Measurements from ENCODE around the gene ERG. TPM values are rescaled to one million over a fixed set of nuclear protein-coding genes. Genes with fewer than 3 reads are reported as not detected.

Gene ERG
- total and polyA plus RNA-seq, 2 experiments from 2014 or later: 0.14 to 0.44 TPM

DNA sequence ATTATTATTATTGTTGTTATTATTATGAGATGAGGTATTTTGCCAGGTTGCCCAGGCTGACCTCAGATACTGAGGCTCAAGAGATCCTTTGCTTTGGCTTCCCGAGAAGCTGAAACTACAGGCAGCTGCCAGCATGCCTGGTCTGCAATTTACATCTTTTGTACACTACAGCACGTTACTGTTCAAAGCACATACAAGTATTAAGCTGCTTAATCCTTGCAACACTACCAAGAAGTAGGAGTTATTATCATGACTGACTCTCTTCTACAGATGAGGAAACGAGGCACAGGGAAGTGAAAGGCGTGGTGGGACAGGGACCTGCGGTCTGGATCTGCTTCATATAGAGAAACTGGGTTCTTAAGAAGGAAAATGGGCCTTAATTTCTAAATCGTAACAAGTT, 11.6 kb downstream of the ERG start:
- no peaks in the 10 kb centered on the region for H3K36me3 ChIP-seq (ENCODE audit: insufficient read depth)
- H3K4me2 ChIP-seq: no peak overlapping the region
- Mint-ChIP-seq H3K4me3 (no peak overlapping the region), H3K36me3 (ENCODE audit: low read depth) (no peaks in the 10 kb centered on the region), H3K4me1 (peaks cover 48% of the 10 kb centered on the region), H3K27ac (no peak overlapping the region), H3K27me3 (ENCODE audit: insufficient read depth, low read depth, poor library complexity) (no peaks in the 10 kb centered on the region), H3K9me3 (no peaks in the 10 kb centered on the region)
- H4K20me1 ChIP-seq (replicated peaks; ENCODE audit: insufficient read depth): no peaks in the 10 kb centered on the region
- H3K4me3 ChIP-seq: no peak overlapping the region
- H3K9me2 ChIP-seq (ENCODE audit: insufficient read depth): no peaks in the 10 kb centered on the region
- H3K27ac ChIP-seq (ENCODE audit: low read depth): no peak overlapping the region
- no peaks in the 10 kb centered on the region for H3K79me2 ChIP-seq (replicated peaks; ENCODE audit: insufficient read depth)
- H3K4me1 ChIP-seq (ENCODE audit: insufficient read depth): peaks cover 23% of the 10 kb centered on the region
- H3F3A ChIP-seq (replicated peaks; ENCODE audit: low read depth): no peaks in the 10 kb centered on the region
- H3K27me3 ChIP-seq (ENCODE audit: insufficient read depth): no peaks in the 10 kb centered on the region
- DNase-seq (ENCODE audit: low spot score): no peak
- ATAC-seq: no peak
- H2AFZ ChIP-seq: no peak overlapping the region; the same call in 1 of the 2 replicates
- TF ChIP-seq, protein P1, sequence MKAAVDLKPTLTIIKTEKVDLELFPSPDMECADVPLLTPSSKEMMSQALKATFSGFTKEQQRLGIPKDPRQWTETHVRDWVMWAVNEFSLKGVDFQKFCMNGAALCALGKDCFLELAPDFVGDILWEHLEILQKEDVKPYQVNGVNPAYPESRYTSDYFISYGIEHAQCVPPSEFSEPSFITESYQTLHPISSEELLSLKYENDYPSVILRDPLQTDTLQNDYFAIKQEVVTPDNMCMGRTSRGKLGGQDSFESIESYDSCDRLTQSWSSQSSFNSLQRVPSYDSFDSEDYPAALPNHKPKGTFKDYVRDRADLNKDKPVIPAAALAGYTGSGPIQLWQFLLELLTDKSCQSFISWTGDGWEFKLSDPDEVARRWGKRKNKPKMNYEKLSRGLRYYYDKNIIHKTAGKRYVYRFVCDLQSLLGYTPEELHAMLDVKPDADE (IDR thresholded peaks at IDR 0.05): no peak
- TF ChIP-seq EZH2phosphoT487 (IDR thresholded peaks at IDR 0.05; ENCODE audit: unreplicated experiment) (no peak), ZNF114 (CRISPR knock-in tag; IDR thresholded peaks at IDR 0.05) (no peak), EZH2 (IDR thresholded peaks at IDR 0.05; ENCODE audit: low read depth, unreplicated experiment) (no peak), NANOG (IDR thresholded peaks at IDR 0.05; ENCODE audit: borderline replicate concordance) (no peak), POLR2AphosphoS5 (IDR thresholded peaks at IDR 0.05; ENCODE audit: low read depth) (no peak), CREB1 (CRISPR knock-in tag; IDR thresholded peaks at IDR 0.05; ENCODE audit: low read depth) (no peak), ZNF331 (CRISPR knock-in tag; IDR thresholded peaks at IDR 0.05; ENCODE audit: low read depth) (no peak), JUNB (IDR thresholded peaks at IDR 0.05; ENCODE audit: unreplicated experiment) (no peak), STAT1 (IDR thresholded peaks at IDR 0.05; ENCODE audit: unreplicated experiment) (no peak)
- TF ChIP-seq, protein P2, sequence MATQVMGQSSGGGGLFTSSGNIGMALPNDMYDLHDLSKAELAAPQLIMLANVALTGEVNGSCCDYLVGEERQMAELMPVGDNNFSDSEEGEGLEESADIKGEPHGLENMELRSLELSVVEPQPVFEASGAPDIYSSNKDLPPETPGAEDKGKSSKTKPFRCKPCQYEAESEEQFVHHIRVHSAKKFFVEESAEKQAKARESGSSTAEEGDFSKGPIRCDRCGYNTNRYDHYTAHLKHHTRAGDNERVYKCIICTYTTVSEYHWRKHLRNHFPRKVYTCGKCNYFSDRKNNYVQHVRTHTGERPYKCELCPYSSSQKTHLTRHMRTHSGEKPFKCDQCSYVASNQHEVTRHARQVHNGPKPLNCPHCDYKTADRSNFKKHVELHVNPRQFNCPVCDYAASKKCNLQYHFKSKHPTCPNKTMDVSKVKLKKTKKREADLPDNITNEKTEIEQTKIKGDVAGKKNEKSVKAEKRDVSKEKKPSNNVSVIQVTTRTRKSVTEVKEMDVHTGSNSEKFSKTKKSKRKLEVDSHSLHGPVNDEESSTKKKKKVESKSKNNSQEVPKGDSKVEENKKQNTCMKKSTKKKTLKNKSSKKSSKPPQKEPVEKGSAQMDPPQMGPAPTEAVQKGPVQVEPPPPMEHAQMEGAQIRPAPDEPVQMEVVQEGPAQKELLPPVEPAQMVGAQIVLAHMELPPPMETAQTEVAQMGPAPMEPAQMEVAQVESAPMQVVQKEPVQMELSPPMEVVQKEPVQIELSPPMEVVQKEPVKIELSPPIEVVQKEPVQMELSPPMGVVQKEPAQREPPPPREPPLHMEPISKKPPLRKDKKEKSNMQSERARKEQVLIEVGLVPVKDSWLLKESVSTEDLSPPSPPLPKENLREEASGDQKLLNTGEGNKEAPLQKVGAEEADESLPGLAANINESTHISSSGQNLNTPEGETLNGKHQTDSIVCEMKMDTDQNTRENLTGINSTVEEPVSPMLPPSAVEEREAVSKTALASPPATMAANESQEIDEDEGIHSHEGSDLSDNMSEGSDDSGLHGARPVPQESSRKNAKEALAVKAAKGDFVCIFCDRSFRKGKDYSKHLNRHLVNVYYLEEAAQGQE (IDR thresholded peaks at IDR 0.05; ENCODE audit: unreplicated experiment): no peak
- TF ChIP-seq, protein P3, sequence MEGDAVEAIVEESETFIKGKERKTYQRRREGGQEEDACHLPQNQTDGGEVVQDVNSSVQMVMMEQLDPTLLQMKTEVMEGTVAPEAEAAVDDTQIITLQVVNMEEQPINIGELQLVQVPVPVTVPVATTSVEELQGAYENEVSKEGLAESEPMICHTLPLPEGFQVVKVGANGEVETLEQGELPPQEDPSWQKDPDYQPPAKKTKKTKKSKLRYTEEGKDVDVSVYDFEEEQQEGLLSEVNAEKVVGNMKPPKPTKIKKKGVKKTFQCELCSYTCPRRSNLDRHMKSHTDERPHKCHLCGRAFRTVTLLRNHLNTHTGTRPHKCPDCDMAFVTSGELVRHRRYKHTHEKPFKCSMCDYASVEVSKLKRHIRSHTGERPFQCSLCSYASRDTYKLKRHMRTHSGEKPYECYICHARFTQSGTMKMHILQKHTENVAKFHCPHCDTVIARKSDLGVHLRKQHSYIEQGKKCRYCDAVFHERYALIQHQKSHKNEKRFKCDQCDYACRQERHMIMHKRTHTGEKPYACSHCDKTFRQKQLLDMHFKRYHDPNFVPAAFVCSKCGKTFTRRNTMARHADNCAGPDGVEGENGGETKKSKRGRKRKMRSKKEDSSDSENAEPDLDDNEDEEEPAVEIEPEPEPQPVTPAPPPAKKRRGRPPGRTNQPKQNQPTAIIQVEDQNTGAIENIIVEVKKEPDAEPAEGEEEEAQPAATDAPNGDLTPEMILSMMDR (conservative IDR thresholded peaks at IDR 0.05; ENCODE audit: low read depth in 2 of 2): no peak
- TF ChIP-seq, protein P4, sequence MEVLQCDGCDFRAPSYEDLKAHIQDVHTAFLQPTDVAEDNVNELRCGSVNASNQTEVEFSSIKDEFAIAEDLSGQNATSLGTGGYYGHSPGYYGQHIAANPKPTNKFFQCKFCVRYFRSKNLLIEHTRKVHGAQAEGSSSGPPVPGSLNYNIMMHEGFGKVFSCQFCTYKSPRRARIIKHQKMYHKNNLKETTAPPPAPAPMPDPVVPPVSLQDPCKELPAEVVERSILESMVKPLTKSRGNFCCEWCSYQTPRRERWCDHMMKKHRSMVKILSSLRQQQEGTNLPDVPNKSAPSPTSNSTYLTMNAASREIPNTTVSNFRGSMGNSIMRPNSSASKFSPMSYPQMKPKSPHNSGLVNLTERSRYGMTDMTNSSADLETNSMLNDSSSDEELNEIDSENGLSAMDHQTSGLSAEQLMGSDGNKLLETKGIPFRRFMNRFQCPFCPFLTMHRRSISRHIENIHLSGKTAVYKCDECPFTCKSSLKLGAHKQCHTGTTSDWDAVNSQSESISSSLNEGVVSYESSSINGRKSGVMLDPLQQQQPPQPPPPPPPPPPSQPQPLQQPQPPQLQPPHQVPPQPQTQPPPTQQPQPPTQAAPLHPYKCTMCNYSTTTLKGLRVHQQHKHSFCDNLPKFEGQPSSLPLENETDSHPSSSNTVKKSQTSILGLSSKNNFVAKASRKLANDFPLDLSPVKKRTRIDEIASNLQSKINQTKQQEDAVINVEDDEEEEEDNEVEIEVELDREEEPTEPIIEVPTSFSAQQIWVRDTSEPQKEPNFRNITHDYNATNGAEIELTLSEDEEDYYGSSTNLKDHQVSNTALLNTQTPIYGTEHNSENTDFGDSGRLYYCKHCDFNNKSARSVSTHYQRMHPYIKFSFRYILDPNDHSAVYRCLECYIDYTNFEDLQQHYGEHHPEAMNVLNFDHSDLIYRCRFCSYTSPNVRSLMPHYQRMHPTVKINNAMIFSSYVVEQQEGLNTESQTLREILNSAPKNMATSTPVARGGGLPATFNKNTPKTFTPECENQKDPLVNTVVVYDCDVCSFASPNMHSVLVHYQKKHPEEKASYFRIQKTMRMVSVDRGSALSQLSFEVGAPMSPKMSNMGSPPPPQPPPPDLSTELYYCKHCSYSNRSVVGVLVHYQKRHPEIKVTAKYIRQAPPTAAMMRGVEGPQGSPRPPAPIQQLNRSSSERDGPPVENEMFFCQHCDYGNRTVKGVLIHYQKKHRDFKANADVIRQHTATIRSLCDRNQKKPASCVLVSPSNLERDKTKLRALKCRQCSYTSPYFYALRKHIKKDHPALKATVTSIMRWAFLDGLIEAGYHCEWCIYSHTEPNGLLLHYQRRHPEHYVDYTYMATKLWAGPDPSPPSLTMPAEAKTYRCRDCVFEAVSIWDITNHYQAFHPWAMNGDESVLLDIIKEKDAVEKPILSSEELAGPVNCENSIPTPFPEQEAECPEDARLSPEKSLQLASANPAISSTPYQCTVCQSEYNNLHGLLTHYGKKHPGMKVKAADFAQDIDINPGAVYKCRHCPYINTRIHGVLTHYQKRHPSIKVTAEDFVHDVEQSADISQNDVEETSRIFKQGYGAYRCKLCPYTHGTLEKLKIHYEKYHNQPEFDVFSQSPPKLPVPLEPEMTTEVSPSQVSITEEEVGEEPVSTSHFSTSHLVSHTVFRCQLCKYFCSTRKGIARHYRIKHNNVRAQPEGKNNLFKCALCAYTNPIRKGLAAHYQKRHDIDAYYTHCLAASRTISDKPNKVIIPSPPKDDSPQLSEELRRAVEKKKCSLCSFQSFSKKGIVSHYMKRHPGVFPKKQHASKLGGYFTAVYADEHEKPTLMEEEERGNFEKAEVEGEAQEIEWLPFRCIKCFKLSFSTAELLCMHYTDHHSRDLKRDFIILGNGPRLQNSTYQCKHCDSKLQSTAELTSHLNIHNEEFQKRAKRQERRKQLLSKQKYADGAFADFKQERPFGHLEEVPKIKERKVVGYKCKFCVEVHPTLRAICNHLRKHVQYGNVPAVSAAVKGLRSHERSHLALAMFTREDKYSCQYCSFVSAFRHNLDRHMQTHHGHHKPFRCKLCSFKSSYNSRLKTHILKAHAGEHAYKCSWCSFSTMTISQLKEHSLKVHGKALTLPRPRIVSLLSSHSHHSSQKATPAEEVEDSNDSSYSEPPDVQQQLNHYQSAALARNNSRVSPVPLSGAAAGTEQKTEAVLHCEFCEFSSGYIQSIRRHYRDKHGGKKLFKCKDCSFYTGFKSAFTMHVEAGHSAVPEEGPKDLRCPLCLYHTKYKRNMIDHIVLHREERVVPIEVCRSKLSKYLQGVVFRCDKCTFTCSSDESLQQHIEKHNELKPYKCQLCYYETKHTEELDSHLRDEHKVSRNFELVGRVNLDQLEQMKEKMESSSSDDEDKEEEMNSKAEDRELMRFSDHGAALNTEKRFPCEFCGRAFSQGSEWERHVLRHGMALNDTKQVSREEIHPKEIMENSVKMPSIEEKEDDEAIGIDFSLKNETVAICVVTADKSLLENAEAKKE (CRISPR knock-in tag; IDR thresholded peaks at IDR 0.05): no peak
